GM19372 (cell line): ENCODE data around the gene EIF2AK3.

ENCODE experiments used
- ATAC-seq: cut with Tn5 transposase; IDR thresholded peaks from one replicate; pipeline ENCODE4 v1.9.1; 2021; ENCODE audit warnings: mild to moderate bottlenecking, low read depth, moderate library complexity; ENCODE audit not compliant: unreplicated experiment

EIF2AK3 gene

DNA sequence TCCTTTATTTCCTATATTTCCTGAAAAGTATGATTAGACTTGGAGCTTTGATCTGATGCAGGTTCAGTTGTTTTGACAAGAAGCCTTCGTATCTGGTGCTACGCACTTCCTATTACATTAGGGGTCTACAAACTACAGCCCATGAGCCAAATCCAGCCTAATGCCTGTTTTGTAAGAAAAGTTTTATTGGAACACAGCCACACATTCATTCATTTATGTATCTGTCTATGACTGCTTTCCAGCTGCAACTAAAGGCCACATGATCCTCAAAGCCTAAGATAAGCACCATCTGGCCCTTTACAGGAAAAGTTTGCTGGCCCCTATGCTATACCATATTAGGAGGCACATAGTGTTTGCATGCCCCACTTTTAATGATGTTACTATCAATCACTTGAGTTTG lies 26.0 kb downstream of the EIF2AK3 start:
- ATAC-seq, result no peak

DNA sequence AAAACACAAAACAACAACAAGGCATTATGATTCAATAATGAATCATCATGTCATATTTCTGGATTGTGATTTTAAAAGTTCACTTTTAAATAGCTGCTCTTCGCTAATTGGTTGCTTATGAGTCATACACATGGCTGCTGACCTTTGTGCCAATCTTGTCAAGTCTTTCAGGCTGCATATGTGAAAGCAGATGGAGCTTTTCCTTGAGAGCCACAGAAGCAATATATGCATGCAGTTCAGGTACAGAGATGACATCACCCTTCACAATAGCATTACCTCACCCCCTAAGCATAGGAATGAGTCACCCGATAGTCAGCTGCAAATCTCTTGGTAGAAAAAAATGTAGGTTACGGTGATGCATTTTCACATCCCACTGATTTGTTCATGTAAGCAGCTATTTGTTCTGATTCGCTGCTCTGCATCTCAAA lies 27.2 kb downstream of the EIF2AK3 start:
- peak; percentile 99 for ATAC-seq

DNA sequence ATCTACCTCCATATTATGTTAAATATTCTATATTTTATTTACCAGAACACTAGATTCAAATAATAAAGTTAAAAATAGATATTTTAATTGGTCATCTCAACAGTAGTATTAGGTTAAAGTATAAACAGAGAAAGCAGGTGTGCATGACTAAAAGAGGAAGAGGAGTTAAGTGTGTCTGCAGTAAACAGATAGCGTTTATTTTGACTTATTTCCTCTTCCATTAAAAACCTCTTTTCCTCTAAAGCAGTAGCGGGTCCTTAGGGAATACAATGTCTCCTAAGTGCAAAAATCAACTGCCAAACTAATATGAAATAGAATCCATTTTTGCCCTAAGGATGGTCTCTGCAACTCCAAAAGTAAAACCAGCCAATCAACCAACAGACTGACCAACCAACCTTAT lies 27.7 kb downstream of the EIF2AK3 start:
- no peak for ATAC-seq

DNA sequence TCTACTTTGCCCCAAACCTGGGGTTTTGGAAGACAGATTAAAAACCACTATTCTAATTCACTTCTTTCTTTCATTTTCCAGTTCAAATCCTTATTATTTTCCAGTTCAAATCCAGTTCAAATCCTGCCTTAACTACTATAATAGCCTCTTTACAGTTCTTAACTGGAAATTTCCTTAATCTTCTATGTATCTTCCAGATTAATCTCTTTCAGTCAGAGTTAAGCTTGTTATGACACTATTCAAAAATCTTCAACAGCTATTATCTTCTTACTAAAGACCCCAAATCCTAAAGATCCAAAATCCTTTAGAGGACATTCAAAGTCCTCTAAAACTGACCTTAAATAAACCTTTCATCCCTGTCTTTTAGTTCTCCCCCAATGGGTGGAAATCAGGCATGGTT lies 30.1 kb downstream of the EIF2AK3 start:
- no peak for ATAC-seq

DNA sequence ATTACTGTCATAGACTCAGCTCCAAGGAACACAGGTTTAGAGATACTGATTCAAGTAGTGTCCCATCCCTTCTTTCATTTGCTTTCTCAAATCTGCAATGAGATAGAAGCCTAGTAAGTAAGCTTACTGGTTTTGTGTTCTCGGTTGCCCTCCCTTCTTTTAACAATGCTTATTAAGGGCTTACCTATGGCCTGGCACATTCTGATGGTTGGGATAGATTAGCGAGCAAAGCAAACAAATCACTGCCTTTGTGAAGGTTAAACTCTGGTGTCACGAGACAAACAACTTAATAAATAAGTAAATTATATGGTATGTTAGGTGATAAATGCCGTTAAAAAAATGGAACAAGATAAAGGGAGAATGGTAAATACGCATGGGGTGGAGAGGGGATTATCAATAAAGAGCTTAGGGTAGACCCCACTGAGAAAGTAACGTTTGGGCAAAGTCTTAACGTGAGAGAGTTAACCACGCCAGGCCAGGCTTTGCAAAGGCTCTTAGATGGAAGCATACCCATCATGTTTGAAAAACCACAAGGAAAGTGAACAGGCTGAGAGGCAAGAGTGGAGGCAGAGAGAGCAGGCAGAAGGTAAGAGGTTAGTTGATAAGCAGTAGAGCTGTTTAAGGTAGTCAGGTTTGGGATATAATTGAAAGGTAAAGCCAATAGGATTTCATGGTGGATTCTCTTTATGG lies 31.0 kb downstream of the EIF2AK3 start:
- no peak for ATAC-seq

DNA sequence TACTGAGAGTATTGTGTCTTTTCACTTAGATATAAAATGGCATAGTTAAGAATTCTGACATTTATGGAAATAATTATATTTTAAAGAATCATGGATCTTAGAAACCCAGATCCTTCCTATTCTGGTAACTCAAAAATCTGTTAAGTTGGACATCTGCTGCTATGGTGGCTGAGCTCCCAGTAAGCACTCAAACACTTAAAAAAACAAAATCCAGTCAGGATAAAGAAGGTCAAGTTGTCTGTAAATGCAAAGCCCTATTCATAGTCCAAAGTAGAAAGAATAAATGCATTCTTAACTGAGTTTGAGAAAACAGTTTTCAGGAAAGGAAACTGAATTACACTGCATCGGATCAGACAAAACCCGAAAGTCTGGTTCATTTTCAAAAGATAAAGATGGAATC lies 35.6 kb downstream of the EIF2AK3 start:
- no peak for ATAC-seq

DNA sequence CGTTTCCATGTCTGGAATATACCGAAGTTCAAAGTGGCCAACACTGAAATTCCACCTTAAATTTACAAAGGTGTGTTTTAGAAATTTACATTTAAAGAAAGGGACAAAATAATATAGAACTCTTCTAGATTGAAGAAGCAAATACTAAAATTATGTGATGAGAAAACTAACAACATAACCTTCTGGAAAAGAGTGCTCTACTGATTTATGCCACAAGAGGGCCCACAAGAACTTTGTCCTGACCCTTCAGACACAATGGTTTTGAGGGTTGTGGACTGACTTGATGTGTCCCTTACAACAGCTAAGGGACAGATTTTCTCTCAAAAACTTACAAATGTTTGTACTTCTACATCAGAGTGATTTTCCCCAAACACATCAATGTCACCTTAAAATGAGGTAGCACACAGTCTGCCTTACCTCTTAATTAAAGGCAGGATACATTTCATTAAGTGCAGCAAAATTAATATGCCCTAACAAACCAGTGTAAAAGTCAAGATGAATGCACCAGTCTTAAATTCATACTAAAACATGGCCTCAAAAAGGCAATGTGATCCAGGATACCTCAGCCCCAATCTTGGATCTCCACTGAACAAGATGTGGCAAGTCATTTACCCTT lies 36.2 kb downstream of the EIF2AK3 start:
- ATAC-seq, result peak; percentile 74

DNA sequence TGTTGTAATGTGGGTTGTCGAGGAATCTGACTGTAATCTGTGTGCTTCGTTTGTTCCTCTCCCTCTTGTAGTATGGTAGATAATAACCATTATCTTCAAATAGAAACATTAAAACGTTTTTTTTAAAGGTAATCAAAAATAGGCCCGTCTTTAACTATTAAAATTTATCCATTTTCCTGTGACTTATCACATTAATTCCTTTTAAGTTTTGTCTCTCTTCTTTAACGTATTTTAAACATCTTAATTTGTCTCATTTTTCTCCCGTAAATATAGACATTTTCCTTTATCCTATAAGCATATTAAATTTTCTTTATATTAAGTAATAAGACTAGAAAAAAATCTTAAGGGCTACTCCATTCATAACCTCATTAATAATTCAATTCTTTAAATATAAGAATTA lies 41.3 kb downstream of the EIF2AK3 start:
- no peak for ATAC-seq

DNA sequence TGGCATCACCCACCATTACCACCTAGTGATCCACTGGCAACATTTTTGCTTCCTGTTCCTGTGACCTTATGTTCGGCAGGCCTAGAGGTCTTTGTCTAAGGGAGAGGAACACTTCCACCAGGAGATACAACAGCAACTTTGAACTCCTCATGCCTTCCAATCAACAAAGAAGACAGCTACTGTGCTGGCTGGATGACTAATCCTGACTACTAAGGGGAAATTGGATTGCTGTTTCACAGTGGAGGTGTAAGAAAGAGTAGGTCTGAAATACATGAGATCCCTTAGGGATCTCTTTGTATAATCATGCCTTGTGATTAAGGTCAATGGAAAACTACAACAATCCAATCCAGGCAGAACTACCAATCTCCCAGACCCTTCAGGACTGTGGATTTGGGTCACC lies 45.2 kb downstream of the EIF2AK3 start:
- no peak for ATAC-seq

DNA sequence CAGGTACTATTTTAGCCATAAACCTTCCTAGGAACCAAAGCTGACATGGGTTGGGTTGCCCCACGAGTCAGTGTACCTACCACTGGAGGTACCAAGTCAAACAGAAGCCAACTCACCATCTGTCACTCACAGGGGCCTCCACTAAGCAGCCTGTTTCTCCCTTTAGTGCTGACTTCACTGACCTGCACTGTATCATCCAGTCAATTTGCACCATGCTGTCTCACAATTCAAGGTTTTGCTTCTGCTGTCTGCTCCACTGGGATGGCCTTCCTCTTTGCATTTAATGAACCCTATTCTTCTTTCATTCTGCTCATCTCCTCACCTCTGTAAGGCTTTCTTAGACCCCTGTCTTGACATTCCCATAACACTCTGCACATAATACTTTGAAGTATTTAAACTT lies 47.2 kb downstream of the EIF2AK3 start:
- ATAC-seq, result no peak

DNA sequence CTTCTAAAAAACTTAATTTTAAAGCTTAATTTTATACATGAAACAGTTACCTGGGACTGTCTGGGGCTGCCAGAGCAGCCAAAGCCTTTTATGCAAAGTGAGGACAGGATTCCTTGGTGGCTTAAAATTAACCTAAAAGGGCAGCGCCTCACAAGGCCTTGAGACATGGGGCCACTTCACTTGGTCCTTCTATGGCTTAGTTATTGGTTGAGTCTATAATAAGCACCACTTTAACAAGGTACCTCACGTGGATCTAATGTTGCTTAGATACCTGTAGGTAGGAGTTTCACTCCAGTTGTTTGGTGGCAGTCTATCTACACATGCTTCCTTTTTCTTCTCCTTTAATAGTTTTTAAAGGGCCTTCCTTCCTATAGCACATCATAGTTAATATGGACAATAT lies 51.6 kb downstream of the EIF2AK3 start:
- no peak for ATAC-seq

DNA sequence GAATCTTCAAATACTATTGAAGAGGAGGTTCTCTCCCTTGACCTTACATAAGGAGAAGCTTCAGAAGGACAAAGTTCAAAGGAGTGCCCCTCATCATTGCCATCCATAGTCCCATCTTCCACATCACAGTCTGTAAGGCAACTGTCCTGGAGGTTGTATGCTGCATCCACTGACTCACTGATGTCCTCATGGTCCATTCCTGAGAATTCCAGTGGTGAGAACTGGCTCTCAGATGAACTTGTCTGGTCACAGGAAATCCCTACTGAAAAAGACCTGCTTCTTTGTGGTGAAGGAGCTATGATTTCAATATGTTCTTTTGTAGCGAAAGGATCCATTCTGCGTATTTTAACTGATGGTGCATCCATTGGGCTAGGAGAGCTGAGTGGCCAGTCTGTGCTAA lies 52.2 kb downstream of the EIF2AK3 start:
- no peak for ATAC-seq

DNA sequence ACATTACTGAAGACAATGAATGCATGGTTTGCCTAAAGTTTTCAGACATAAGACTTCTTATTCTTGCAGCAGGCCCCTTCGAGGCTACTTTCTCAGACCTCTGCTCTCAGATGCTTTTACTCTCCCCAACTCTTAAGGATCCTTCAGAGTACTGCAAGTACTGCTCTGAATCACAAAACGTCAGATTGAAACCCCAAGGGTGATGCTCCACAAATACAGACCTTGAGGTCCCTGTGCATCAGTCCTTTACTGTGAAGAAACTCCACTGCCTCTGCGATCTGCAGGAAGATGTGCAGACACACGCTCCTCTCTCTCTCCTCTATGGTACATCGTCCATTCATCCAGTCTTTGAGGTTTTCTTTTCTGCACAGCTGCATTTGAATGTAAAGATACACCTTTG lies 52.8 kb downstream of the EIF2AK3 start:
- no peak for ATAC-seq

DNA sequence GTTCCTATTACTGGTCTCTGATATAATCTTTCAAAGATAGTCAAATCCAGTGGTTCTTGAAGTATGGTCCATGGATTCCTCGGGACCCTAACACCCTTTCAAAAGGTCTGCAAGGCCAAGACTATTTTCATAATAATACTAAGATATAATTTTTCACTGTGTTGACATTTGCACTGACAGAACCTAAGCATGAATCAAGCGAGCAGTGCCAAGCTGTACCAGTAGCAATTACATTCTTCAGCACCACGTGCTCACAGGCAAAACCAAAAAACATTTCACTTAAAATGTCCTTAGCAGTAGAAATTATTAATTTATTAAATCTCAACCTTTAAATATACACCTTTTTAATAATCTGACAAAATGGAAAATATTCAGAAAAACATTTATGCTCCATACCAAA lies 59.1 kb downstream of the EIF2AK3 start:
- ATAC-seq, result no peak

DNA sequence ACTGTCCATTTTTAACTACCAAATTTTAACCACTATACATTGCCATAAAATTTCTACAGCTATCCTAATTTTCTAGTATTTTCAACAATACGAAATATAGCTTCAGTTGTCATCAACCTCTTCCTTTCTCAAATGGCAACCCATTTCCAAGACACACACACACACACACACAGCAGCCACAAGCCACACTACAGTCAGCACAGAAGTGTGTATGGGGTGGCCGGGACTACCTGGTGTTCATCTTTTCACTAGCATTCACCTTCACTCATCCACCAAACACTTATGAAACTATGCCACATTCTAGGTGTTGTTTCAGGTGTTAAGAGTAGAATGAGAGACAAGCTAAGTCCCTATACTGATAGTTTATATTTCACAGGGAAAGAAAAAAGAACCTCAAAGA lies 62.9 kb downstream of the EIF2AK3 start:
- ATAC-seq, result no peak

DNA sequence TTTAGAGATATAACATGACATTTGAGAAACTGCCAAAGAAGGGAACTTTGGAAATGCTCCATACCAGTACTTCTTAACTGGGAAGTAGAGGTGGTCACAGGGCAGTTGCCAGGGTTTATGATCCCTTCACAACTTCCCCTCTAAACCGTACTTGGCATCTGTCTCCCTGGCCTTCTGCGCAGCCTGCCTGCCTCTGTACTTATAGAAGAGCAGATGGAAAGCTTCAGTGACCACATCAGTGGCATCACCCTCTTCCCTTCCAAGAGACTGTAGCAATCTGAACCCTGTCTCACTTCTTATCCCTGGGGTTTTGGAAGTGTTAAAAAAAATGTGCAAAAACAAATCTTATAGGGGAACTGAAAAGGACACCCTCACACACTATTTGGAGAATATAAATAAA lies 64.1 kb downstream of the EIF2AK3 start:
- no peak for ATAC-seq

DNA sequence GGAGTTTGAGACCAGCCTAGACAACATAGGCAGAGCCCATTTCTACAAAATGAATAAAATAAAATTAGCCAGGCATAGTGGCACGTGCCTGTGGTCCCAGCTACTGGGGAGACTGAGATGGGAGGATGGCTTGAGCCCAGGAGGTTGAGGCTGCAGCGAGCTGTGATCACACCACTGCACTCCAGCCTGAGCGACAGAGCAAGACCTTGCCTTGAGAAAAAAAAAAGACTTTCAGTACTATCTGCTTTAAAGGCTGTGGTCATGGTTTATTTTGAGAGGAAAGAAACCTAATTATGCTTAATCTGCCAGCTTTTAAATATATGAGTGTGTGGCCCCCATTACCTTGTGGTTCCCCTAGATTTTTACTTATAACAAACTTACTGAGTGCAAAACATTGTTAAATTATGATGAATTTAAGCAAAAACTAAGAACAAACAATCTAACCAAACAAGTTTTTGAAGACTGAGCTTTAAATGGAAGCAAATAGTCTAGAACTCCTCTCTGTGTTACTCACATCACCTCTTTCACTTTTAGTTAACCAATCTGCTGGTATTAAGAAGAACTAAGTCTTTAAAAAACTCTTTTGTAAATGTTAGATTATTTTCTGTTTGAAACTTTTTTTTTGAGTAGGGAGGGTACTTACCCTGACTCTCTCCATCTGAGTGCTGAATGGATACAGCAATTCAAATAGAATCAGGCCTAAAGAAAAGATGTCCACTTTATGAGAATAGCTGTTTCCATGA lies 65.4 kb downstream of the EIF2AK3 start:
- ATAC-seq, result peak; percentile 60

DNA sequence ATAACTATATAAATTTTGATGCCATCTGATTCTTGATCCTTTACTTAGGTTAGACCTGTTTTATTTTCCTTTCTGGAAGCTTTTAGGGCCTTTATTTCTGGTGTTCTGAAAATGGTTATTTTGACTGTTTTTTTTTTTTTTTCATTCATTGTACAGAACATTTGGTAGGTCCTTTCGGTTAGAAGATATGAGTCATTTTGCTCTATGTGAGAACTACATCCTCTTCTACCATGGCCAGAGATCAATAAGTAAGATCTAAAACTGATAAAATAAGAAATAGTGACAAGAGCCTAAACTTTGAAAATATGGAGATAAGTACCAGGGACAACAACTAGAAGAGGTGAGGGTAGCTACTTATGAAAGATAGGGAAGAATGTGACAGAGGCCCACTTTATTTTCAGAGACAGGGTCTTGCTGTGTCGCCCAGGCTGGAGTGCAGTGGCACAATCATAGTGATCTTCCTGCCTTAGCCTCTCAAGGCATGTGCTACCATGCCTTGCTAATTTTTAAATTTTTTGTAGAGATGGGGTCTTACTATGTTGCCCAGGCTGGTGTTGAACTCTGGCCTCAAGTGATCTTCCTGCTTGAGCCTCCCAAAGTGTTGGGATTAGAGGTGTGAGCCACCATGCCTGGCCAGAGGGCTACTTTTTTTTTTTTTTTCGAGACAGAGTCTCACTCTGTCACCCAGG lies 66.5 kb downstream of the EIF2AK3 start:
- ATAC-seq, result no peak

DNA sequence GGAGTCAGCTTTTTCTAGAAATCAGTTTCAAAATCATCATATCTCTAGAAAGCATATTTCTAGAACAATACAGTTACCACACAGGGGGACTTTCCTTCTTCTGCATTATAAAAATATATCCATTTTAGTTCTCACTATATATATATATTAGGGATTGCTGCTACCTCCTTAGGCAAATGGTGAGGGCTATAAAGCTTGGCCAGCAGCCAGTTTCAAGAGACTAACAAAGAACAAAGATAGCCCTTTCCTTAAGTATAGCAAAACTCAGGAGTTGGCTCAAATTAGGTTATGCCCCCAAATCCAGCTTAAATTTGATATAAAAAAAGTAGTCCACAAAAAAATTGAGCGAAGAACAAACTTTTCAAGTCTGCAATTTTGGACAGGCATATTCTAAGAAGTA lies 70.0 kb downstream of the EIF2AK3 start:
- no peak for ATAC-seq

DNA sequence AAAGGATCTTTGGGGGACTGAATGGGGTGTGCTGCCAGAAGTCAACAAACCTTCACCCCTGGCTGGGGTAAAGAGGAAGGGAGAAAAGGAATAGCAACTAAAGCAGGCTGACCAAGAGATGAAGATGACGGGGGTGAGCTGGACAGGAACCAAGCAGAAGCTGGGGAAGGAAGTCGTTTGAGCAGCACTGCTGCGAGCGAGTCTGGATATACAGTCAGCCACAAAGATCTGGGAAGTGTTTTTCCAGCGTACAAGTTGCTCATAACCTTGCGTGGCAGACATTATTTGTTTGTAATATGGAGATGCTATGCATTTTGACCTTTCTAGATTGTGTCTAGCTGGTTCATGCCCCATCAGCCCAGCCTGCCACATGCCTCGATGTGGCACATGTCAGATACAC lies 71.2 kb downstream of the EIF2AK3 start:
- ATAC-seq, result no peak

DNA sequence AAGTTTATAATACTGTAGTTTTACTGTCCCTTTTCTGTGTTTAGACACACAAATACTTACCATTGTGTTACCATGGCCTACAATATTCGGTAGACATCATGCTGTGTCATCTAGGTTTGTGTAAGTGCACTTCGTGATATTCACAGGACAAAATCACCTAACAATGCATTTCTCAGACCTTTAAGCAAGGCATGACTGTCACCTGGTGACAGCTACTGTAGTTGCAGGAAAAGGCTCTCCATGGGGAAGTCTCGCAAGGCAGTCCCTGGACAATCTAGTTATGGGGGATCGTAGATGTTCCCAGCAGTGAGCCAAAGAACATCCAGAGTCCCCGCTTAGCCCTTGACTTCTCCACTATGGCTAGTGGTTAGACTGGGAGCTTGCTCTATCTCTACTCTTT lies 73.1 kb downstream of the EIF2AK3 start:
- no peak for ATAC-seq
